Measurements from ENCODE around the gene CCDC33.

Gene CCDC33

DNA sequence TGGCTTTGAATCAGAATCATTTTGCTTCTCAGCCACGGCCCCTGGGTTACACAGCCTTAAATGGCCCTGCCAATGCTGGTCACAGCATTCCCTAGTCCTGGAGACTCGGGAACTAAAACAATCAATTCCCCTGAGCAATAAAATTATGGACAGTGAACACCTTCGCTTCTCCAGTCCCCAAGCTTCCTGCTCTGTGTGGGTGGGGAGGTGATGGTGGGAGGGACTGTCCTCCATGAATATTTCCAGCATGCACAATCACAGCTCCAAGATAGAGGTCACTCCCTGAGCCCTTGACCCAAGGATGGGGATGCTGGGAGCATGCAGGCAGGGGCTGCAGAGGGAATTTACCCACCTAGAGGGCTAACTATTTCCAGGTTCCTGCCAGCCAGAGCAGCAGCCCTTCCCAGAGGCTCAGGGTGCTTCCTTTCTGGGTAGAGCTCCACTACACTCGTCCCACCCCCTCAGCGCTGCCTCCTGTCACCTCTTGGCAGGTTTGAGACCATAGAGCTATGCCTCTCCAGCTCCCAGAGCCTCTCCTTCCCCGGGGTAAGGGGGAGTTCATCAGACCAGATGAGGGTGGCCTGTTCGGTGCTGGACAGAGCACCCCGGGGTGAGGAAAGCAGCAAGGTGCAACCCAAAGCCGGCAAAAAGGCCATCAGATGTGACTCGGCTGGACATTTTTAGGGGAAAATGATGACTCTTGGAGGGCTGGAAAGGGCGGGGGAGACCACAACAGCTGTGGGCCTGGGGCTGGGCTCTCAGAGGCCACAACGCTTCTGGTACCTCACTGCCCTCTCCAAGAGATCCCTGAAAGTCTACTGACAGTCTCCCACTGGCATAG is 14.5 kb upstream of the CCDC33 start:
- Histone ChIP-seq H3K4me1 (ENCODE audit: control extremely low read depth in 1 of 4, control insufficient read depth in 4 of 4, insufficient read depth in 4 of 4, low read length in 3 of 4) (no peaks in the 10 kb centered on the region), H3K27me3 (replicated peaks in 2 of 5; ENCODE audit: control insufficient read depth in 4 of 5, insufficient read depth in 5 of 5, low read length in 4 of 5) (peaks cover 0 to 44% (median 30%) of the 10 kb centered on the region in 5 experiments), H3K4me3 (ENCODE audit: control insufficient read depth in 1 of 7, extremely low read depth in 1 of 7, insufficient read depth in 4 of 7, low read depth in 2 of 7, low read length in 6 of 7) (no peak overlapping the region), H3K9me3 (ENCODE audit: control extremely low read depth in 1 of 5, control insufficient read depth in 4 of 5, insufficient read depth in 2 of 5, low read depth in 1 of 5, low read length in 4 of 5) (no peaks in the 10 kb centered on the region), H3K27ac (ENCODE audit: insufficient read depth in 1 of 2, low read depth in 1 of 2, low read length in 2 of 2, poor library complexity in 1 of 2, severe bottlenecking in 2 of 2) (no peak overlapping the region), H3K36me3 (ENCODE audit: control insufficient read depth in 4 of 4, insufficient read depth in 4 of 4, low read length in 3 of 4) (no peaks in the 10 kb centered on the region)
- no peak for DNase-seq
- WGBS (ENCODE audit: insufficient coverage): 51% methylated on average over 10 of the region's 12 CpGs
- POLR2A ChIA-PET: no interaction called here
- CTCF ChIA-PET: interaction anchor here (0.7 to 0.9 kb wide), 2 partner anchors 18 to 78 kb away, joined by 3 read pairs; no protein-coding TSS in a partner anchor

DNA sequence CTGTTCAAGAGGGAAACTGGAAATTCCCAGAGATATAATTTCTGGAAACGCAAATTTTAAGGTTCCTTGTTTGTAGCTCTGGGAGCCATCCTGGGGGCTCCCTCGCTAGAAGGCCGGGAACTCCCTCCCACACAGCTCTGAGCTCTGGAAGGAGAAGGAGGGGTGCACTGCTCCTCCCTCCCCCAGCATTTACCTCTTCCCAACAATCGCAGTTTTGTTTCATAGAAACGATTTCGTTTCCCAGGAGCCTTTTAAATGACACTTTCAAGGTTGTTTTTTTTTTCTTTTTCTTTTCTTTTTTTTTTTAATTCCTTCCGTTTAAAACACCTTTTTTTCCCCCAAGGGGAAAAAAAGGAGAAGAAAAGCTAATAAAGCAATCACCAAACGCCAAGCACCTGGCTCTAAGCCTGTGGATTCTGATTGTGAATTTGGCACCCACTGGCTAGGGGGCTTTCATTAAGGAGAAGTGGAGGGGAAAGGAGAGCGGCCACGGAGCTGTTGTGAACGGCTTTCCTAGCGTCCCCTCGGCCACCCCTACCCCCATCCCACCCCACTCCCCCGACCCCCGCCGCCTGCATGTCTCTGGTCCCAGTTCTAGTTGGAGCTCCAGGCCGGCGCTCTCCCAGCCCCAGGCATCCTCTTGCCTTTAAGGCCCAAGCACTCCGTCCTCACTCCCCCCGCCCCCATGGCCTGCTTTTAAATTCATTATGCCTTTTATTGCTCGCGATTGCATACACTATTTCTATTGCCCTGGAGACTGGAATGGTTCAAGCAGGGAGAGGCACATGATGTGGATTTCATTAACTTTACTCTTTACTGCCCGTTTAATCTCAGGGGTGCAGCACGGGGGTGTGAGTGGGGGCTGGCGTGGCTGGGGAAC is 13.6 kb upstream of the CCDC33 start:
- Histone ChIP-seq H3K27ac (ENCODE audit: insufficient read depth in 1 of 2, low read depth in 1 of 2, low read length in 2 of 2, poor library complexity in 1 of 2, severe bottlenecking in 2 of 2) (no peak overlapping the region), H3K36me3 (ENCODE audit: control insufficient read depth in 4 of 4, insufficient read depth in 4 of 4, low read length in 3 of 4) (no peaks in the 10 kb centered on the region), H3K4me3 (ENCODE audit: control insufficient read depth in 1 of 7, extremely low read depth in 1 of 7, insufficient read depth in 4 of 7, low read depth in 2 of 7, low read length in 6 of 7) (no peak overlapping the region), H3K27me3 (replicated peaks in 2 of 5; ENCODE audit: control insufficient read depth in 4 of 5, insufficient read depth in 5 of 5, low read length in 4 of 5) (peaks cover 0 to 47% (median 30%) of the 10 kb centered on the region in 5 experiments), H3K9me3 (ENCODE audit: control extremely low read depth in 1 of 5, control insufficient read depth in 4 of 5, insufficient read depth in 2 of 5, low read depth in 1 of 5, low read length in 4 of 5) (no peaks in the 10 kb centered on the region), H3K4me1 (ENCODE audit: control extremely low read depth in 1 of 4, control insufficient read depth in 4 of 4, insufficient read depth in 4 of 4, low read length in 3 of 4) (no peaks in the 10 kb centered on the region)
- CTCF ChIA-PET: interaction anchor here (0.7 to 0.9 kb wide), 3 partner anchors 17 to 94 kb away, joined by 3 read pairs; no protein-coding TSS in a partner anchor
- no peak for DNase-seq
- 24% methylated on average over 12 of the region's 25 CpGs for WGBS (ENCODE audit: insufficient coverage)
- POLR2A ChIA-PET: no interaction called here

GRCh38 chr15:74225928-74226327 is 10.2 kb upstream of the CCDC33 start:
- no peak for DNase-seq
- ChIA-PET CTCF (no interaction called here), POLR2A (no interaction called here)
- no peaks in the 10 kb centered on the region for H3K36me3 ChIP-seq (ENCODE audit: control insufficient read depth in 4 of 4, insufficient read depth in 4 of 4, low read length in 3 of 4)
- no peaks in the 10 kb centered on the region for H3K4me1 ChIP-seq (ENCODE audit: control extremely low read depth in 1 of 4, control insufficient read depth in 4 of 4, insufficient read depth in 4 of 4, low read length in 3 of 4)
- no peaks in the 10 kb centered on the region for H3K9me3 ChIP-seq (ENCODE audit: control extremely low read depth in 1 of 5, control insufficient read depth in 4 of 5, insufficient read depth in 2 of 5, low read depth in 1 of 5, low read length in 4 of 5)
- H3K4me3 ChIP-seq (ENCODE audit: control insufficient read depth in 1 of 7, extremely low read depth in 1 of 7, insufficient read depth in 4 of 7, low read depth in 2 of 7, low read length in 6 of 7): no peak overlapping the region
- WGBS (ENCODE audit: insufficient coverage): 0% methylated on average over 2 of the region's 5 CpGs
- H3K27ac ChIP-seq (ENCODE audit: insufficient read depth in 1 of 2, low read depth in 1 of 2, low read length in 2 of 2, poor library complexity in 1 of 2, severe bottlenecking in 2 of 2): no peak overlapping the region
- H3K27me3 ChIP-seq (replicated peaks in 2 of 5; ENCODE audit: control insufficient read depth in 4 of 5, insufficient read depth in 5 of 5, low read length in 4 of 5): peaks cover 0 to 40% (median 24%) of the 10 kb centered on the region in 5 experiments

- CTCF ChIA-PET: no interaction called here
- no peak overlapping the region for H3K4me3 ChIP-seq (ENCODE audit: control insufficient read depth in 1 of 7, extremely low read depth in 1 of 7, insufficient read depth in 4 of 7, low read depth in 2 of 7, low read length in 6 of 7)
- no peaks in the 10 kb centered on the region for H3K4me1 ChIP-seq (ENCODE audit: control extremely low read depth in 1 of 4, control insufficient read depth in 4 of 4, insufficient read depth in 4 of 4, low read length in 3 of 4)
- POLR2A ChIA-PET: no interaction called here
- no peak for DNase-seq
- WGBS (ENCODE audit: insufficient coverage): 90% methylated on average over 6 of the region's 10 CpGs
- H3K36me3 ChIP-seq (ENCODE audit: control insufficient read depth in 4 of 4, insufficient read depth in 4 of 4, low read length in 3 of 4): no peaks in the 10 kb centered on the region
- H3K27ac ChIP-seq (ENCODE audit: insufficient read depth in 1 of 2, low read depth in 1 of 2, low read length in 2 of 2, poor library complexity in 1 of 2, severe bottlenecking in 2 of 2): no peak overlapping the region
- H3K9me3 ChIP-seq (ENCODE audit: control extremely low read depth in 1 of 5, control insufficient read depth in 4 of 5, insufficient read depth in 2 of 5, low read depth in 1 of 5, low read length in 4 of 5): no peaks in the 10 kb centered on the region
- H3K27me3 ChIP-seq (replicated peaks in 2 of 5; ENCODE audit: control insufficient read depth in 4 of 5, insufficient read depth in 5 of 5, low read length in 4 of 5): peaks cover 0 to 30% (median 17%) of the 10 kb centered on the region in 5 experiments
Measured at GRCh38 chr15:74226761-74227540, 9.2 kb upstream of the CCDC33 start.

DNA sequence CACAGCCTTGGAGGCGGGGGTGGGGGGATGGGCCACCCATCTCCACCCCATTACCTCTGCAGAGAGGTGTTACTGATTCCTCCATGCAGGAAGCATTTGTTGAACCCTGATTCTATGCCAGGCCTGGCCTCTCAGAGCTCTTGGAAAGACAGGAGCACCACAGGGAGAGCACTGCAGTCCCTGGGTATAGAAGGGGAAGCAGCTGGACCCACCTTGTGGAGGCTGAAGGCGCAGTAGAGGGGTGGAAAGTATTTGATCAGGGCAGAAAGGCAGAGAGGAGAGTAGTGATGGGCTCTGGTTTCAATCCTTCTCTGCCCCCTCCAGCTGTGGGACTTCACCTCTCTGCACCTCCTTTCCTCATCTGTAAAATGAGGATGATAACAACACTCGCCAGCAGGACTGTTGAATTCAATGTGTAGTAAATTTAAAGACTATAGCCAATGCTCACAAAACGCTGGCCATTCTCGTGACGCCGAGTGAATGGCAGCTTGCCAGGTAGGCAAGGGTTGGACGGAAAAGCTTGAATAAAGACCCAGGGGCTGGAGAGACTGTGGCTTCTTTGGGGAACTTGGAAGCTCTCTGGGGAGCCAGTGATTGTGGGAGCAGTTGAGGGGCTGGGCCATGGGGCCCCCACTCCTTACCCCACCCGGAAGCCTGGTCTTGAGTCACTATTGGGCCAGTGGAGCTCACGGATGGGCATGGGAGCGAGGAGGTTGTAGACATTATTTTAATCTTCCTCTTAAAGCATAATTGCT is 8.0 kb upstream of the CCDC33 start:
- DNase-seq: no peak
- Histone ChIP-seq H3K9me3 (ENCODE audit: control extremely low read depth in 1 of 5, control insufficient read depth in 4 of 5, insufficient read depth in 2 of 5, low read depth in 1 of 5, low read length in 4 of 5) (no peaks in the 10 kb centered on the region), H3K4me1 (ENCODE audit: control extremely low read depth in 1 of 4, control insufficient read depth in 4 of 4, insufficient read depth in 4 of 4, low read length in 3 of 4) (no peaks in the 10 kb centered on the region), H3K4me3 (ENCODE audit: control insufficient read depth in 1 of 7, extremely low read depth in 1 of 7, insufficient read depth in 4 of 7, low read depth in 2 of 7, low read length in 6 of 7) (no peak overlapping the region), H3K27me3 (replicated peaks in 2 of 5; ENCODE audit: control insufficient read depth in 4 of 5, insufficient read depth in 5 of 5, low read length in 4 of 5) (peaks cover 0 to 18% (median 10%) of the 10 kb centered on the region in 5 experiments), H3K27ac (ENCODE audit: insufficient read depth in 1 of 2, low read depth in 1 of 2, low read length in 2 of 2, poor library complexity in 1 of 2, severe bottlenecking in 2 of 2) (no peak overlapping the region), H3K36me3 (ENCODE audit: control insufficient read depth in 4 of 4, insufficient read depth in 4 of 4, low read length in 3 of 4) (no peaks in the 10 kb centered on the region)
- ChIA-PET POLR2A (interaction anchor here (0.6 kb wide), 1 partner anchor 254 kb away, joined by 3 read pairs; no protein-coding TSS in a partner anchor), CTCF (interaction anchor here (1.0 kb wide), 1 partner anchor 8 kb away, joined by 3 read pairs; no protein-coding TSS in a partner anchor)
- 68% methylated on average over 8 of the region's 11 CpGs for WGBS (ENCODE audit: insufficient coverage)

DNA sequence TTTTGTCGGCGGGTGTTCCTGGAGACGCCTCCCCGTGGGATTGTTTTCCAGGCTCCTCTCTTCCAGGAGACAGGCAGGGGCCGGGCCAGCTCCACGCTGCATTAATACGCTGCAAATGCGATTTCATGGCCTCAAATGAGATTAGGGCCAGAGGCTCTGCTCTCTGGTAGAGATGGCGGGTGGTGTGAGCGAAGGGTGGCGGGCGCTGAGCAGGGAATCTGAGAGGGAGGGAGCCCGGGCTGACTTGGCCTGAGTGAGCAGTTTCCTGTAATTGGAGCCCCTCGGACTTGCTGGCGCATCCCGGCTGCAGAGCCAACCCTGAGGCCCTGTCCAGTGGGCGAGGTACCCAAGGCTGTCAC is 7.4 kb upstream of the CCDC33 start:
- Histone ChIP-seq H3K27me3 (replicated peaks in 2 of 5; ENCODE audit: control insufficient read depth in 4 of 5, insufficient read depth in 5 of 5, low read length in 4 of 5) (peaks cover 0 to 13% (median 4%) of the 10 kb centered on the region in 5 experiments), H3K4me1 (ENCODE audit: control extremely low read depth in 1 of 4, control insufficient read depth in 4 of 4, insufficient read depth in 4 of 4, low read length in 3 of 4) (no peaks in the 10 kb centered on the region), H3K9me3 (ENCODE audit: control extremely low read depth in 1 of 5, control insufficient read depth in 4 of 5, insufficient read depth in 2 of 5, low read depth in 1 of 5, low read length in 4 of 5) (no peaks in the 10 kb centered on the region), H3K4me3 (ENCODE audit: control insufficient read depth in 1 of 7, extremely low read depth in 1 of 7, insufficient read depth in 4 of 7, low read depth in 2 of 7, low read length in 6 of 7) (no peak overlapping the region), H3K27ac (ENCODE audit: insufficient read depth in 1 of 2, low read depth in 1 of 2, low read length in 2 of 2, poor library complexity in 1 of 2, severe bottlenecking in 2 of 2) (no peak overlapping the region), H3K36me3 (ENCODE audit: control insufficient read depth in 4 of 4, insufficient read depth in 4 of 4, low read length in 3 of 4) (no peaks in the 10 kb centered on the region)
- ChIA-PET CTCF (interaction anchor here (1.0 kb wide), 1 partner anchor 9 kb away, joined by 3 read pairs; no protein-coding TSS in a partner anchor), POLR2A (no interaction called here)
- DNase-seq: no peak
- WGBS (ENCODE audit: insufficient coverage): 85% methylated on average over 12 of the region's 17 CpGs

All from common myeloid progenitor, CD34-positive (primary cell).